ENCODE results near the gene DDX52. TPM values are rescaled to one million over a fixed set of nuclear protein-coding genes. Genes with fewer than 3 reads are reported as not detected.

Gene DDX52
- total RNA-seq, 4 donors from 2014 or later: 13.1 to 17.9 (median 14.1) TPM

DNA sequence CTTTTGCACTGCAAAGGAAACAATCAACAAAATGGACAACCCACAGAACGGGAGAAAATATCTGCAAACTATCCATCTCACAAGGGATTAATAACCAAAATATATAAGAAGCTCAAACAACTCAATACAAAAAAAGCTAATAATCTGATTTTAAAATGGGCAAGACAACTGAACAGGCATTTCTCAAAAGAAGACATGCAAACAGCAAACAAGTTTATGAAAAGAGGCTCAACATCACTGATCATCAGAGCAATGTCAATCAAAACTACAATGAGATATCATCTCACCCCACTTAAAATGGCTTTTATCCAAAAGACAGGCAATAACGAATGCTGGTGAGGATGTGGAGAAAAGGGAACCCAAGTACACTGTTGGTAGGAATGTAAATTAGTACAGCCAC, 68.8 kb downstream of the DDX52 start:
- Histone ChIP-seq H3K9me3 (peaks cover 0 to 5% (median 0%) of the 10 kb centered on the region in 4 donors), H3K27me3 (no peaks in the 10 kb centered on the region), H3K36me3 (peaks cover 28 to 94% (median 71%) of the 10 kb centered on the region in 4 donors), H3K27ac (replicated peaks in 1 of 4) (no peak overlapping the region), H3K4me1 (no peaks in the 10 kb centered on the region), H3K4me3 (no peak overlapping the region)
- 94% methylated on average over 2 of the region's 2 CpGs for WGBS
- intact Hi-C loops (cut with DNase I): no loop called here
- no peak for DNase-seq (ENCODE audit: extremely low spot score)
- TF ChIP-seq EP300 (IDR thresholded peaks at IDR 0.05) (no peak), POLR2AphosphoS5 (IDR thresholded peaks at IDR 0.05) (no peak), POLR2A (IDR thresholded peaks at IDR 0.05; ENCODE audit: low read depth) (no peak)

DNA sequence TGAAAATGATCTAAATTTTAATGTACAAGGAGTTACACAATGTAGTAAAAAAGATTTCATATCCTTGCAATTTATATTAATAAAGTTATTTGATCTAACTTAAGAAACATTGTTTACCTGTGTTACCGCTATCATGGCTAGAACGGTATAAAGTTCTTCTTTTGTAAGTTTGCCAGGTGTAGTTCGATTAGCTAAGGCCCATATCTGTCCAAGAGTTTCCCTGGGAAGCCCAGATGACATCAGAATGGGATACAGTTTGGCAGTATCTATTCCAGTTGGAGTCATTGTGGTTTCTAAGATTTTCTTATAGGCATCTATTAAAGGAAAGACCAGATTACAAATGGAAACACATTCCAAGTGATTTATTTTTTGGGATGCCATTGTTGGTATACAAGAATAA, 71.6 kb downstream of the DDX52 start:
- Histone ChIP-seq H3K27me3 (no peaks in the 10 kb centered on the region), H3K36me3 (peaks cover 32 to 97% (median 78%) of the 10 kb centered on the region in 4 donors), H3K4me3 (no peak overlapping the region), H3K9me3 (peaks cover 0 to 5% (median 0%) of the 10 kb centered on the region in 4 donors), H3K27ac (replicated peaks in 1 of 4) (no peak overlapping the region), H3K4me1 (no peaks in the 10 kb centered on the region)
- WGBS: 90% methylated on average over 3 of the region's 3 CpGs
- intact Hi-C loops (cut with DNase I): no loop called here
- TF ChIP-seq EP300 (IDR thresholded peaks at IDR 0.05) (no peak), POLR2AphosphoS5 (IDR thresholded peaks at IDR 0.05) (no peak), POLR2A (IDR thresholded peaks at IDR 0.05; ENCODE audit: low read depth) (no peak)
- TF ChIP-seq, protein P1, sequence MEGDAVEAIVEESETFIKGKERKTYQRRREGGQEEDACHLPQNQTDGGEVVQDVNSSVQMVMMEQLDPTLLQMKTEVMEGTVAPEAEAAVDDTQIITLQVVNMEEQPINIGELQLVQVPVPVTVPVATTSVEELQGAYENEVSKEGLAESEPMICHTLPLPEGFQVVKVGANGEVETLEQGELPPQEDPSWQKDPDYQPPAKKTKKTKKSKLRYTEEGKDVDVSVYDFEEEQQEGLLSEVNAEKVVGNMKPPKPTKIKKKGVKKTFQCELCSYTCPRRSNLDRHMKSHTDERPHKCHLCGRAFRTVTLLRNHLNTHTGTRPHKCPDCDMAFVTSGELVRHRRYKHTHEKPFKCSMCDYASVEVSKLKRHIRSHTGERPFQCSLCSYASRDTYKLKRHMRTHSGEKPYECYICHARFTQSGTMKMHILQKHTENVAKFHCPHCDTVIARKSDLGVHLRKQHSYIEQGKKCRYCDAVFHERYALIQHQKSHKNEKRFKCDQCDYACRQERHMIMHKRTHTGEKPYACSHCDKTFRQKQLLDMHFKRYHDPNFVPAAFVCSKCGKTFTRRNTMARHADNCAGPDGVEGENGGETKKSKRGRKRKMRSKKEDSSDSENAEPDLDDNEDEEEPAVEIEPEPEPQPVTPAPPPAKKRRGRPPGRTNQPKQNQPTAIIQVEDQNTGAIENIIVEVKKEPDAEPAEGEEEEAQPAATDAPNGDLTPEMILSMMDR (IDR thresholded peaks at IDR 0.05): no peak
- no peak for DNase-seq (ENCODE audit: extremely low spot score)

DNA sequence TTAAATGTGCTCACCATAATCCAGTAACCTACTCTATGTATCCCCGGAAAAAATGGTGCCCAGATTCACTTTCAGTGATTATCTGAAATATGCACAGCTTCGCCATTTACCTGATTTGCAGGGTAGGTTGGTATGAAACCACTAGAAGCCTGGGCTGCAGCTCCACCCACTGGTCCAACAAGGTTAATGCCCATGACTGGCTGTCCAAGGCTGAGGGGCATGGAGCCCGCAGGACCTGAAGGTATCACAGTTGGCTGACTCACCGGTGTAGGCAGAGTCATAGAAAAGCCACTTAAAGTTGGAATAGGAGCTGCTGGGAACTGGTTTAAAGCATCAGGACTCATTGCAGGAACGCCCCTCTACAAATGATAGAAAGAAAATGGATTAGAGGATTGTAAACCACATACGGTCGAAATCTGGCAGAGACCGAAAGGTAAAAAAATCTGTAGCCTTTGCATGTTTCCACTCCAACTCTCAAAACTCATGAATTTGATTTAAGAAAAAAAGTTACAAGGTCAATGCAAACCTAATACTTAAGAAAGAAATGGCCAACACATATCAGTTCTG, 72.6 kb downstream of the DDX52 start:
- no peak overlapping the region for H3K4me3 ChIP-seq
- TF ChIP-seq, protein P1 (IDR thresholded peaks at IDR 0.05): peak in 2 of 3 experiments; percentile 17 to 39
- TF ChIP-seq POLR2AphosphoS5 (IDR thresholded peaks at IDR 0.05): no peak
- 89% methylated on average over 7 of the region's 8 CpGs for WGBS
- no peak for DNase-seq (ENCODE audit: extremely low spot score)
- no peaks in the 10 kb centered on the region for H3K27me3 ChIP-seq
- no peak overlapping the region for H3K27ac ChIP-seq (replicated peaks in 1 of 4)
- peaks cover 32 to 92% (median 75%) of the 10 kb centered on the region in 4 donors for H3K36me3 ChIP-seq
- H3K4me1 ChIP-seq: no peaks in the 10 kb centered on the region
- intact Hi-C loops (cut with DNase I): no loop called here
- peaks cover 0 to 5% (median 0%) of the 10 kb centered on the region in 4 donors for H3K9me3 ChIP-seq

DNA sequence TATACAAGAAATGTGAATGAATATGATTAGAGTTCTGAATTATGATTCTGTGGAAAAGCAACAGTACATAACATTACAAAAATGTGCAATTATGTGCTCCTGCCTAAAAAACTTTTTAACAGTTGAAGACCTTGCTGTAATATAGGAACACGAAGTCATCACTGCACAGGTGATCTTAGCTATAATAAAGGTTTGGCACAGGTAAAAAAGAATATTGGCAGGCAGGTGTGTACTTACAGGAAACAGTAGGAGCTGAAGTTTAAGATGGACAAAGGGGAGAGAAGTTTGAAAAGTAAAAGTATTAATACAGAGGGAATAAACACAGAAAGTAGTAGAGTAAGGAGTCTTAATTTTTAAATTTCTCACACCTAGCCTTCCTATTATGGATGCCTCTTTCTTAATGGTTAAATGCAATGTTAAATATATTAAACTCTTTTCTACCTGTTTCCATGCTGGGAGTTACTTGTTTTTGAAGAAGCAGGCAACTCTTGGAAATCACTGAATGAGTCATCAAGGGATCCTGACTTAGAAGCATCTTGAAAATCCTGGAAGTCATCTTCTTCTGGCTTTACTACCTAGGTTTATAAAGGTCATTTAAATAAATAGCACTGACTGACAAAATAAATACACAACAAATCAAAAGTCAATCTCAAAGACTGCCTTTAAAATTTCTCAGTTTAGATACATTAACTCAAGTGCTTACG, 74.7 kb downstream of the DDX52 start:
- no peak for DNase-seq (ENCODE audit: extremely low spot score)
- Histone ChIP-seq H3K27ac (replicated peaks in 1 of 4) (no peak overlapping the region), H3K9me3 (no peaks in the 10 kb centered on the region), H3K27me3 (no peaks in the 10 kb centered on the region), H3K36me3 (peaks cover 26 to 87% (median 70%) of the 10 kb centered on the region in 4 donors), H3K4me3 (no peak overlapping the region), H3K4me1 (no peaks in the 10 kb centered on the region)
- 92% methylated on average over 2 of the region's 2 CpGs for WGBS
- intact Hi-C loops (cut with DNase I): no loop called here
- TF ChIP-seq POLR2A (IDR thresholded peaks at IDR 0.05; ENCODE audit: low read depth) (no peak), POLR2AphosphoS5 (IDR thresholded peaks at IDR 0.05) (no peak), EP300 (IDR thresholded peaks at IDR 0.05) (no peak)
- TF ChIP-seq, protein P1 (IDR thresholded peaks at IDR 0.05): no peak

DNA sequence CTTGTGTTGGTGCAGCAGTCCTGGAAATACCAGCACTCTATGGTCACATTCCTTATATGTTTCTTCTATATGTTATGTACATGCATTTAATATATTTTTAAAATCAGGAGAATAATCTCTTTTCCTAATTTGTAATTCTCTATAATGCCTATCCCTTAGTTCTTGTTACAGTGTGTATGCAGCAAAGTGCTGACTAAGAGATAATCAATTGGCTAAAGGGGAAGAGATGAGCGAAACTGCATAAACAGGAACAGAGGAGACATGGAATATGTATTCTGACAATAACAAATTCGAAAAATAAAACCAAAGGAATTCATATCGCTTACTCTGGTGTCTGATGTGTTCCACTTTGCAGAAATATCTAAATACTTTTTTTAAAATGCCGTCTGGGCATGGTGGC, 75.7 kb downstream of the DDX52 start:
- no peak for TF ChIP-seq POLR2AphosphoS5 (IDR thresholded peaks at IDR 0.05)
- TF ChIP-seq, protein P1 (IDR thresholded peaks at IDR 0.05): no peak
- Histone ChIP-seq H3K9me3 (no peaks in the 10 kb centered on the region), H3K4me1 (no peaks in the 10 kb centered on the region), H3K27ac (replicated peaks in 1 of 4) (no peak overlapping the region), H3K4me3 (no peak overlapping the region), H3K27me3 (no peaks in the 10 kb centered on the region), H3K36me3 (peaks cover 26 to 83% (median 73%) of the 10 kb centered on the region in 4 donors)
- DNase-seq (ENCODE audit: extremely low spot score): no peak
- 85% methylated on average over 4 of the region's 4 CpGs for WGBS
- intact Hi-C loops (cut with DNase I): no loop called here

All from esophagus muscularis mucosa (tissue), 4 donors.